ENCODE results near the gene FAM228B. TPM values are rescaled to one million over a fixed set of nuclear protein-coding genes. Genes with fewer than 3 reads are reported as not detected.
"Not testable (repeated sequence)": the region's sequence is repeated elsewhere in the genome, so short reads cannot be mapped to it uniquely, and the experiment has no call there.

The FAM228B gene
- total RNA-seq, 4 donors from 2014 or later: 3.0 to 6.7 (median 4.3) TPM

- no peaks in the 10 kb centered on the region for H3K9me3 ChIP-seq
- H3K36me3 ChIP-seq: peaks cover 0 to 11% of the 10 kb centered on the region in 2 donors
- H3K27me3 ChIP-seq: no peaks in the 10 kb centered on the region
- intact Hi-C loops (cut with DNase I; ENCODE audit: low total_unique reads) (loop anchor here (2.0 kb wide), 4 partner anchors 38 to 260 kb away; partner anchors contain the start of genes FAM228B, PFN4 and WDCP), in situ Hi-C loops (cut with MboI; ENCODE audit: low sequenced_read_pairs in 4 of 4) (loop anchor here (10.0 to 25.0 kb wide), 3 partner anchors 160 to 260 kb away; partner anchors contain the start of gene ATAD2B (in 1 of the 4))
- peak overlapping the region; percentile 67 to 82 (median 74) for H3K27ac ChIP-seq
- ATAC-seq: no peak
- H3K4me3 ChIP-seq: peak overlapping the region; percentile 50 to 68 (median 62)
- peaks cover 8 to 12% of the 10 kb centered on the region in 2 donors for H3K4me1 ChIP-seq
- no peak for DNase-seq
- TF ChIP-seq CTCF (IDR thresholded peaks at IDR 0.05 in 4 of 5, conservative IDR thresholded peaks at IDR 0.05 in 1 of 5) (no peak), POLR2A (IDR thresholded peaks at IDR 0.05) (no peak)
These were observed 38.1 kb upstream of the FAM228B start for GRCh38 chr2:24085200-24085489.

- DNase-seq (no peak), ATAC-seq (no peak)
- Histone ChIP-seq H3K36me3 (peaks cover 0 to 11% of the 10 kb centered on the region in 2 donors), H3K4me1 (peaks cover 8 to 12% of the 10 kb centered on the region in 2 donors), H3K27ac (no peak overlapping the region), H3K4me3 (no peak overlapping the region), H3K9me3 (no peaks in the 10 kb centered on the region), H3K27me3 (no peaks in the 10 kb centered on the region)
- in situ Hi-C loops (cut with MboI; ENCODE audit: low sequenced_read_pairs in 4 of 4): loop anchor here (10.0 to 25.0 kb wide), 3 partner anchors 161 to 261 kb away; partner anchors contain the start of gene ATAD2B (in 1 of the 4)
- no peak for TF ChIP-seq CTCF (IDR thresholded peaks at IDR 0.05 in 4 of 5, conservative IDR thresholded peaks at IDR 0.05 in 1 of 5)
- TF ChIP-seq POLR2A (IDR thresholded peaks at IDR 0.05): no peak
- intact Hi-C loops (cut with DNase I; ENCODE audit: low total_unique reads): no loop called here
These were observed 37.0 kb upstream of the FAM228B start for GRCh38 chr2:24086241-24086640.

GRCh38 chr2:24087032-24087431 lies 36.2 kb upstream of the FAM228B start:
- no peak for TF ChIP-seq POLR2A (IDR thresholded peaks at IDR 0.05)
- no peak for TF ChIP-seq CTCF (IDR thresholded peaks at IDR 0.05 in 4 of 5, conservative IDR thresholded peaks at IDR 0.05 in 1 of 5)
- DNase-seq: no peak
- no peaks in the 10 kb centered on the region for H3K27me3 ChIP-seq
- no peak overlapping the region for H3K4me3 ChIP-seq
- in situ Hi-C loops (cut with MboI; ENCODE audit: low sequenced_read_pairs in 4 of 4) (loop anchor here (10.0 to 25.0 kb wide), 3 partner anchors 162 to 262 kb away; partner anchors contain the start of gene ATAD2B (in 1 of the 4)), intact Hi-C loops (cut with DNase I; ENCODE audit: low total_unique reads) (no loop called here)
- H3K27ac ChIP-seq: no peak overlapping the region
- H3K4me1 ChIP-seq: peaks cover 8 to 12% of the 10 kb centered on the region in 2 donors
- ATAC-seq: no peak
- no peaks in the 10 kb centered on the region for H3K9me3 ChIP-seq
- H3K36me3 ChIP-seq: peaks cover 0 to 8% of the 10 kb centered on the region in 2 donors

- no peaks in the 10 kb centered on the region for H3K9me3 ChIP-seq
- TF ChIP-seq CTCF (IDR thresholded peaks at IDR 0.05 in 4 of 5, conservative IDR thresholded peaks at IDR 0.05 in 1 of 5) (no peak), POLR2A (IDR thresholded peaks at IDR 0.05) (no peak)
- in situ Hi-C loops (cut with MboI; ENCODE audit: low sequenced_read_pairs in 4 of 4): loop anchor here (10.0 to 25.0 kb wide), 3 partner anchors 164 to 264 kb away; partner anchors contain the start of gene ATAD2B (in 1 of the 4)
- H3K27me3 ChIP-seq: no peaks in the 10 kb centered on the region
- H3K4me1 ChIP-seq: peaks cover 1 to 6% of the 10 kb centered on the region in 2 donors
- no peaks in the 10 kb centered on the region for H3K36me3 ChIP-seq
- no peak overlapping the region for H3K27ac ChIP-seq
- ATAC-seq (no peak), DNase-seq (no peak)
- intact Hi-C loops (cut with DNase I; ENCODE audit: low total_unique reads): no loop called here
- no peak overlapping the region for H3K4me3 ChIP-seq
These were observed 34.4 kb upstream of the FAM228B start for GRCh38 chr2:24088821-24089359.

GRCh38 chr2:24093270-24093669 lies 30.0 kb upstream of the FAM228B start:
- H3K9me3 ChIP-seq; H3K27me3 ChIP-seq; ATAC-seq; H3K27ac ChIP-seq; H3K4me3 ChIP-seq; H3K36me3 ChIP-seq; intact Hi-C loops (cut with DNase I; ENCODE audit: low total_unique reads); DNase-seq; H3K4me1 ChIP-seq: not testable (repeated sequence)
- in situ Hi-C loops (cut with MboI; ENCODE audit: low sequenced_read_pairs in 4 of 4): loop anchor here in 1 of 4 donors (25.0 kb wide), 1 partner anchor 256 kb away; no protein-coding TSS in a partner anchor

- ATAC-seq; intact Hi-C loops (cut with DNase I; ENCODE audit: low total_unique reads): not testable (repeated sequence)
These were observed 28.0 kb upstream of the FAM228B start for GRCh38 chr2:24095171-24095677.

GRCh38 chr2:24100732-24101131 lies 22.5 kb upstream of the FAM228B start:
- H3K4me1 ChIP-seq; H3K4me3 ChIP-seq; DNase-seq; H3K27ac ChIP-seq; H3K9me3 ChIP-seq; in situ Hi-C loops (cut with MboI; ENCODE audit: low sequenced_read_pairs in 4 of 4); H3K36me3 ChIP-seq; H3K27me3 ChIP-seq; ATAC-seq; intact Hi-C loops (cut with DNase I; ENCODE audit: low total_unique reads): not testable (repeated sequence)

More at GRCh38 chr2:24095171-24095677, 28.0 kb upstream of the FAM228B start:
- H3K27ac ChIP-seq, H3K4me1 ChIP-seq, H3K4me3 ChIP-seq, DNase-seq, H3K27me3 ChIP-seq, H3K36me3 ChIP-seq, H3K9me3 ChIP-seq: not testable (repeated sequence)
- in situ Hi-C loops (cut with MboI; ENCODE audit: low sequenced_read_pairs in 4 of 4): loop anchor here in 1 of 4 donors (25.0 kb wide), 1 partner anchor 258 kb away; no protein-coding TSS in a partner anchor

All from gastrocnemius medialis (tissue), 4 donors.